Muscle layer of duodenum (tissue), 2 donors: ENCODE data around the gene HMX3.

ENCODE experiments used
- H3K27ac ChIP-seq: one replicate; pipeline ENCODE4 v1.7.0; 2013; ENCODE audit warnings: mild to moderate bottlenecking, low read length
- H3K27me3 ChIP-seq: one replicate; pipeline ENCODE4 v1.7.0; 2013; ENCODE audit warnings: low read depth, mild to moderate bottlenecking, control low read depth, low read length
- H3K36me3 ChIP-seq, 2 donors: one replicate each; pipeline ENCODE4 v1.7.0; 2013; ENCODE audit warnings: low read length in 2 of 2, control low read depth in 1 of 2, mild to moderate bottlenecking in 1 of 2; ENCODE audit not compliant: insufficient read depth in 2 of 2, control insufficient read depth in 1 of 2
- H3K4me1 ChIP-seq, 2 donors: one replicate each; pipeline ENCODE4 v1.7.0; 2013; ENCODE audit warnings: low read length in 2 of 2, mild to moderate bottlenecking in 2 of 2, control low read depth in 1 of 2, moderate library complexity in 1 of 2; ENCODE audit not compliant: insufficient read depth in 2 of 2, control insufficient read depth in 1 of 2
- H3K4me3 ChIP-seq, 2 donors: one replicate each; pipeline ENCODE4 v1.7.0; 2013; ENCODE audit warnings: low read length in 2 of 2, low read depth in 1 of 2, mild to moderate bottlenecking in 1 of 2
- H3K9me3 ChIP-seq, 2 donors: one replicate each; pipeline ENCODE4 v1.7.0; 2013; ENCODE audit warnings: low read length in 2 of 2, control low read depth in 1 of 2, mild to moderate bottlenecking in 1 of 2; ENCODE audit not compliant: control insufficient read depth in 1 of 2
- donor health status: healthy.

Gene HMX3

GRCh38 chr10:123103944-123104343 is 31.8 kb upstream of the HMX3 start:
- Histone ChIP-seq H3K27me3 (no peaks in the 10 kb centered on the region), H3K4me1 (no peaks in the 10 kb centered on the region), H3K27ac (no peak overlapping the region), H3K36me3 (no peaks in the 10 kb centered on the region), H3K9me3 (no peaks in the 10 kb centered on the region), H3K4me3 (no peak overlapping the region)

GRCh38 chr10:123109466-123109865 is 26.3 kb upstream of the HMX3 start:
- Histone ChIP-seq H3K36me3 (no peaks in the 10 kb centered on the region), H3K9me3 (no peaks in the 10 kb centered on the region), H3K4me3 (no peak overlapping the region), H3K27me3 (no peaks in the 10 kb centered on the region), H3K27ac (no peak overlapping the region), H3K4me1 (no peaks in the 10 kb centered on the region)

GRCh38 chr10:123117644-123118417 is 17.9 kb upstream of the HMX3 start:
- Histone ChIP-seq H3K27me3 (peaks cover 21% of the 10 kb centered on the region), H3K36me3 (no peaks in the 10 kb centered on the region), H3K27ac (no peak overlapping the region), H3K4me1 (peaks cover 0 to 5% of the 10 kb centered on the region in 2 donors), H3K4me3 (no peak overlapping the region), H3K9me3 (no peaks in the 10 kb centered on the region)

- no peak overlapping the region for H3K27ac ChIP-seq
- no peaks in the 10 kb centered on the region for H3K9me3 ChIP-seq
- no peaks in the 10 kb centered on the region for H3K36me3 ChIP-seq
- H3K27me3 ChIP-seq = peaks cover 21% of the 10 kb centered on the region
- H3K4me3 ChIP-seq = no peak overlapping the region
- peaks cover 0 to 5% of the 10 kb centered on the region in 2 donors for H3K4me1 ChIP-seq
Measured at GRCh38 chr10:123119081-123119480, 16.7 kb upstream of the HMX3 start.

- Histone ChIP-seq H3K4me1 (no peaks in the 10 kb centered on the region), H3K36me3 (no peaks in the 10 kb centered on the region), H3K27ac (no peak overlapping the region), H3K9me3 (peaks cover 6 to 10% of the 10 kb centered on the region in 2 donors), H3K4me3 (no peak overlapping the region), H3K27me3 (peaks cover 18% of the 10 kb centered on the region)
Measured at GRCh38 chr10:123126246-123126645, 9.5 kb upstream of the HMX3 start.

GRCh38 chr10:123129618-123130271 is 6.0 kb upstream of the HMX3 start:
- peaks cover 1 to 22% of the 10 kb centered on the region in 2 donors for H3K4me1 ChIP-seq
- H3K9me3 ChIP-seq = peaks cover 6 to 10% of the 10 kb centered on the region in 2 donors
- H3K27ac ChIP-seq = no peak overlapping the region
- peaks cover 52% of the 10 kb centered on the region for H3K27me3 ChIP-seq
- H3K4me3 ChIP-seq = no peak overlapping the region
- no peaks in the 10 kb centered on the region for H3K36me3 ChIP-seq

- peaks cover 6 to 10% of the 10 kb centered on the region in 2 donors for H3K9me3 ChIP-seq
Measured at GRCh38 chr10:123132576-123133477, 2.9 kb upstream of the HMX3 start.

GRCh38 chr10:123133541-123134342 is 2.0 kb upstream of the HMX3 start:
- Histone ChIP-seq H3K27ac (no peak overlapping the region), H3K9me3 (peaks cover 0 to 1% of the 10 kb centered on the region in 2 donors), H3K36me3 (no peaks in the 10 kb centered on the region), H3K27me3 (peaks cover 76% of the 10 kb centered on the region), H3K4me3 (peak overlapping the region; percentile 37 to 41), H3K4me1 (peaks cover 3 to 53% of the 10 kb centered on the region in 2 donors)

More at GRCh38 chr10:123132576-123133477, 2.9 kb upstream of the HMX3 start:
- Histone ChIP-seq H3K27ac (no peak overlapping the region), H3K27me3 (peaks cover 68% of the 10 kb centered on the region), H3K4me1 (peaks cover 3 to 52% of the 10 kb centered on the region in 2 donors), H3K4me3 (peak overlapping the region; percentile 37 to 41), H3K36me3 (no peaks in the 10 kb centered on the region)

GRCh38 chr10:123134343-123134914 is 1.3 kb upstream of the HMX3 start:
- no peak overlapping the region for H3K27ac ChIP-seq
- H3K36me3 ChIP-seq = no peaks in the 10 kb centered on the region
- peaks cover 4 to 54% of the 10 kb centered on the region in 2 donors for H3K4me1 ChIP-seq
- H3K9me3 ChIP-seq = no peaks in the 10 kb centered on the region
- peaks cover 81% of the 10 kb centered on the region for H3K27me3 ChIP-seq
- H3K4me3 ChIP-seq = no peak overlapping the region

- no peaks in the 10 kb centered on the region for H3K9me3 ChIP-seq
- H3K27ac ChIP-seq = no peak overlapping the region
- no peaks in the 10 kb centered on the region for H3K36me3 ChIP-seq
- peaks cover 7 to 59% of the 10 kb centered on the region in 2 donors for H3K4me1 ChIP-seq
- H3K4me3 ChIP-seq = peak overlapping the region in 1 of 2 donors; percentile 41
- peaks cover 81% of the 10 kb centered on the region for H3K27me3 ChIP-seq
Measured at GRCh38 chr10:123134915-123135414, 805 bp upstream of the HMX3 start.
